ENCODE data around the gene MILR1. TPM values are rescaled to one million over a fixed set of nuclear protein-coding genes. Genes with fewer than 3 reads are reported as not detected.

The MILR1 gene
- polyA plus RNA-seq, 1 experiment: 0.75 TPM

DNA sequence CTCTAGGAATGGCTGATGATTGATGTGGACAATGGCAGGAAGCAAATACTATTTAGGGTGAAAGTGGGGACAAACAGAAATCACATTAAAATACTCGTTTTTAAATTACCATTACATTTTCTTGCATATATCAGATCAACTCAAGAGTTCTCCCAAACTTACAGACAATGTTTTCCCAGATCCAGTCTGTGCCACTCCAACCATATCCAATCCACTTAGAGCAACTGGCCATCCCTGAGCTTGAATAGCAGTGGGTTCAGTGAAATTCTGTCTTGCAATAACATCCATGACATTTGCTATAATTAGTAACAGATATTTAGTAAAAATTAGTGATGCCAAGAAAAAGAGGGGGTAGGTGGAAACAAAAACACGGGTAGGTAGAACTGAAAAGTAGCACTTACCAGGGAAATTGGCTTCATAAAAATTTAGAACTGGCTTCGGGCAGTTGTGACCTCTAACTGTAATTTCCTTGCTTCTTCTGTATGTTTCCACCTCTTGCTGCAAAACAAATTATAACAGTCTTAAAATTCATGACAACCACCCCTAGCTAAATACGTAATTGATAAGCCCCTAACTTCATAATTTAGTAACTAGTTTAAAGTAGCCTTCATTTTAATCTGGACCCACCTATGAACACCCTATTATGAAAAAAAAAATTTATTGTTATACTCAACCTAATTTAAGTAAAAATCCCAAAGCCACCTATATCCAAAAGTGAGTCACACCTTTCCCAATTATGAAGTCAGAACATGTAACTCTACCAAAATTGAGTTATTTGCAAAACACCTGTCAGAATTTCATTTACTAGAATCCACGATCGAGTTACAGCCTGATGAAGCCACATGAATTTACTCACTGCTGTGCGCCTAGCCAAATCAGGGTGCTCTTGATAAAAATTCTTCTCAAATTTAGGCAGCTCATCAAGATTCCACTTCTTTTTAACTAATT is 55.2 kb downstream of the MILR1 start:
- CTCF ChIA-PET: interaction anchor here (0.7 to 7.5 kb wide), 4 partner anchors 12 to 638 kb away, joined by 3 to 33 read pairs (median 12); no protein-coding TSS in a partner anchor
- H3K36me3 ChIP-seq (ENCODE audit: control insufficient read depth, insufficient read depth, low read length): peaks cover 34% of the 10 kb centered on the region
- H3K27me3 ChIP-seq (ENCODE audit: control insufficient read depth, insufficient read depth, low read length): no peaks in the 10 kb centered on the region
- TF ChIP-seq, protein P1, sequence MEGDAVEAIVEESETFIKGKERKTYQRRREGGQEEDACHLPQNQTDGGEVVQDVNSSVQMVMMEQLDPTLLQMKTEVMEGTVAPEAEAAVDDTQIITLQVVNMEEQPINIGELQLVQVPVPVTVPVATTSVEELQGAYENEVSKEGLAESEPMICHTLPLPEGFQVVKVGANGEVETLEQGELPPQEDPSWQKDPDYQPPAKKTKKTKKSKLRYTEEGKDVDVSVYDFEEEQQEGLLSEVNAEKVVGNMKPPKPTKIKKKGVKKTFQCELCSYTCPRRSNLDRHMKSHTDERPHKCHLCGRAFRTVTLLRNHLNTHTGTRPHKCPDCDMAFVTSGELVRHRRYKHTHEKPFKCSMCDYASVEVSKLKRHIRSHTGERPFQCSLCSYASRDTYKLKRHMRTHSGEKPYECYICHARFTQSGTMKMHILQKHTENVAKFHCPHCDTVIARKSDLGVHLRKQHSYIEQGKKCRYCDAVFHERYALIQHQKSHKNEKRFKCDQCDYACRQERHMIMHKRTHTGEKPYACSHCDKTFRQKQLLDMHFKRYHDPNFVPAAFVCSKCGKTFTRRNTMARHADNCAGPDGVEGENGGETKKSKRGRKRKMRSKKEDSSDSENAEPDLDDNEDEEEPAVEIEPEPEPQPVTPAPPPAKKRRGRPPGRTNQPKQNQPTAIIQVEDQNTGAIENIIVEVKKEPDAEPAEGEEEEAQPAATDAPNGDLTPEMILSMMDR (IDR thresholded peaks at IDR 0.05; ENCODE audit: insufficient read depth, low read depth, low read length): no peak
- DNase-seq (ENCODE audit: low read depth): no peak
- POLR2A ChIA-PET: interaction anchor here (0.6 kb wide), 1 partner anchor 288 kb away, joined by 3 read pairs; no protein-coding TSS in a partner anchor
- H3K4me3 ChIP-seq (ENCODE audit: low read depth, low read length): peak overlapping the region; percentile 99

DNA sequence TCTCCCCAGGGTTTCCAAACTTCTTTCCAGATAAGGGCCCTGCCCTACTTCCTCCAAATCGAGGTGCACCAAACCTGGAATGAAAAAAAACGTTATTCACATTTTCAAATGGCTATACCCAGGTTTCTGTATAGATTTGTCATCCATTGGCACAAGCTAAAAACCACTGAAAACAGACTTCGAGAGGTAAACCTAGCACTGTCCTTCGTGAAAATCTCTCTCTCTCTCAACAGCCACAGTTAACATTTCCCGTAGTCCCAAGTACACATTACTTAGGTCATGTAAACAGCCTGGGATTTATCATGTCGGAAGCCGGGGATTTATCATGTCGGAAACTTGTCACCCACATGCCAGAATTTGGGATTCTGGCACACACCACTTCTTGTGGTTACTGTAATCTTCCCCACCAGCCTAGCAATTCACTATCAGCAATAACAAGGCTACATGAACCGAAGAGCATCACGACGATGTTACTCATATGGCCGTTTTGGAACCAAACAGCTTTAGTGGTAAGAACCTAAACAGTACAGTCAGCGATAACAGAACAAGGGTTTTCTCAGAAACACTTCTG is 55.9 kb downstream of the MILR1 start:
- peaks cover 33% of the 10 kb centered on the region for H3K36me3 ChIP-seq (ENCODE audit: control insufficient read depth, insufficient read depth, low read length)
- peak overlapping the region; percentile 99 for H3K4me3 ChIP-seq (ENCODE audit: low read depth, low read length)
- CTCF ChIA-PET: interaction anchor here (0.5 to 7.5 kb wide), 7 partner anchors 8 to 144 kb away, joined by 3 to 33 read pairs (median 5); partner anchors contain the start of gene POLG2
- H3K27me3 ChIP-seq (ENCODE audit: control insufficient read depth, insufficient read depth, low read length): no peaks in the 10 kb centered on the region
- TF ChIP-seq, protein P1 (IDR thresholded peaks at IDR 0.05; ENCODE audit: insufficient read depth, low read depth, low read length): no peak
- POLR2A ChIA-PET: interaction anchor here (0.5 to 1.0 kb wide), 7 partner anchors 8 to 1464 kb away, joined by 3 to 8 read pairs (median 3); partner anchors contain the start of gene POLG2
- DNase-seq (ENCODE audit: low read depth): no peak

DNA sequence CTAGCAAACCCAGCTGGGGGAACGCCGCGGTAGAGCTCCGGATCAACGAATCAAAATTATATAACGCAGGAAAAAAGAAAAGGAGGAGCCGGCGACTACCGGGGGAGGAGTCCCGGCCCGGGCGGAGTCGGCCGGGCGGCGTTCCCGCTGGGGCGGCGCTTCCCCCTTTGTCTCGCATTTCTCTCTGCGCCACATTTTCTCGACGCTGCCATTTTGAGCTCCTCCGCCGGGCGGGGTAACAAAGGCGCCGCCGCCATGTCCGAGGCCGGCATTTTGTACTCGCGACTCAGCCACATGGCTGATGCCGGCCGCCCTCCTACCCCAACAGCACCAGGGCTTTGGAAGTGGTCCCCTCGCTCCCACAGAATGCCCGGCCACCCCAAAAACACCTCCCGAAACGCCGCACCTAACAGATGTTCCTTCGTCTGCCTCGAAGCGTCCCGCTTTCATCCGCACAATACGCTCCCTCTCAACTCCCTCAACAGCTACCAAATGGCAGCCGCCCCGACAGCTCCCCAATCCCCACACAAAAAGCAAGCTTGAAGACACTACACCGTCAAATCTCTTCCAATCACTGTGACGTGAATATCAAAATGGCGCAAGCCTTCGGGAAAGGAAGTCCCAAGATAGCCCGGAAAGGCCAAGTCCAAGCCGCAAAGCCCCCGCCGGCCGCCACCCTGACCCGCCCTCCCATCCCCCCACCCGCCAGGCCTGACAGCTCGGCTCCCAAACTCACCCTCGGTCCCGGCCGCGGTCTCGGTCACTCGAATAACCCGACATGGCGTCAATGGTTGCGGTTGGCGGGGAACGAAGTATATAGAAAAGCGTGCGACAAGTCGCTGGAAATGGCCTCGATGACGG is 56.7 kb downstream of the MILR1 start:
- peak; percentile 18 for DNase-seq (ENCODE audit: low read depth)
- Histone ChIP-seq H3K4me3 (ENCODE audit: low read depth, low read length) (peak overlapping the region; percentile 99), H3K36me3 (ENCODE audit: control insufficient read depth, insufficient read depth, low read length) (peaks cover 28% of the 10 kb centered on the region), H3K27me3 (ENCODE audit: control insufficient read depth, insufficient read depth, low read length) (no peaks in the 10 kb centered on the region)
- POLR2A ChIA-PET: interaction anchor here (0.5 to 1.2 kb wide), 11 partner anchors 9 to 1465 kb away, joined by 3 to 20 read pairs (median 5); partner anchors contain the start of gene POLG2
- CTCF ChIA-PET: interaction anchor here (0.5 to 7.5 kb wide), 6 partner anchors 8 to 143 kb away, joined by 3 to 33 read pairs (median 5); partner anchors contain the start of gene POLG2
- TF ChIP-seq, protein P1 (IDR thresholded peaks at IDR 0.05; ENCODE audit: insufficient read depth, low read depth, low read length): no peak

DNA sequence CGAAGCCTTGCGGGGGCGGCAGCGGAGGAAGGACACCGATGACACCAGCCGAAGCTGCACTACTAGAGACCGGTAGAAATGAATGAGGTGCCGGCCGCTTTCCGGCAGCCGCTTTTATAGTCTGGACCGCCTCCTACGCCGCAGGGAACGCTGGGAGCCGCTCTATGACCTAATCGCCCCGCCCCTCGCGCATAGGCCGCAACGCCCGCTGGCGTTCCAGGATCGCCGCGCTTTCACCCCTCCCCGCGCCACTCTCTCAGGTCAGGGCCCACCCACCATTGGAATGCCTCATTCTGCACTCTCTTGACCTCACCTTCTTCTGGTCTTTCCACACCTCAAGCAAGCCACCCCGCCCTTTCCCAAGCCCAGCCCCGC is 57.3 kb downstream of the MILR1 start, which contains the start of gene DDX5:
TSS of gene DDX5 (minus strand) at position 89 of the 375 bp plus-strand sequence. CDS start 170 bp downstream, outside the sequence.
- ChIA-PET CTCF (interaction anchor here (1.1 to 7.5 kb wide), 4 partner anchors 14 to 143 kb away, joined by 3 to 33 read pairs (median 14); no protein-coding TSS in a partner anchor), POLR2A (interaction anchor here (0.6 to 1.2 kb wide), 6 partner anchors 9 to 1141 kb away, joined by 3 to 9 read pairs (median 5); partner anchors contain the start of gene POLG2)
- Histone ChIP-seq H3K36me3 (ENCODE audit: control insufficient read depth, insufficient read depth, low read length) (peaks cover 23% of the 10 kb centered on the region), H3K4me3 (ENCODE audit: low read depth, low read length) (peak within 1 kb of the TSS; percentile 99), H3K27me3 (ENCODE audit: control insufficient read depth, insufficient read depth, low read length) (no peaks in the 10 kb centered on the region)
- TF ChIP-seq, protein P1 (IDR thresholded peaks at IDR 0.05; ENCODE audit: insufficient read depth, low read depth, low read length): no peak
- DNase-seq (ENCODE audit: low read depth): no peak
